ENCODE data around the gene EEFSEC.

Gene EEFSEC

DNA sequence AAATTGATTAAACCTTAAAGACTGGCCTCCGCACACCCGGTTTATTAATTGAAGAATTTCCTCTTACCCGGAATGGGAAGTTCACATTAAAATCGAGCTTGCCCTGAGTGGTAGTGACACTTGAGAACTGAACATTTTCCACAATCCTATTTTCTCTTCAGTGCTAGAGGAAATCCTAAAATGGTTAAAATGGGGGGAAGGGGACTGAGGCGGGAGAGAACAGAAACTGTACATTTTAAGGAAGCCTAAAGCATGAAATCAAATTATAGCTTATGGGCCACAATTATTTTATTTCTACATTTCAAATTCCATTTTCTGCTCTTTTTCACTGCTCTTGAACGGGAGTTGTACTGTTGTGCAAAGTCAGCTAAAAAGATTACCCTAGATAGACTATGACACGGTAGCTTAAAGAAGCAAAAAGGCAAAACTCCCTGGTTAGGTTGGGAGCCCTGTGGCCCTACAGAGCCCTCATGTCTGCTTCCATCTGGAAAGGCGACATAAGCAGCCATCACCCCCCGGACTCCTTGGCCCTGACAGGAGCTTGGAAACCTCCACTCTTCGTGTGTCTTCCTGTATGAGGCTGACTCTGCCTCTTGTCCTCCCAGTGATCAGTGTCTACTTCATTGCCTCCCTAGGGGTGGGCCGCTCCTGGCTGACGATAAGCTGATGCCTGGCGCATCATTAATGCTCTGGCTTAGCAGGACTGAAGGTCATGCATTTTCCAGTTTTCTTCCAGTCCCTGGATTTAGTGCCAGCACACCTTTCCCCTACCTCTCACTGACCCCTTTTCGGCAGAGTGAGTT, 79.3 kb downstream of the EEFSEC start:
- no peak overlapping the region for H3K4me3 ChIP-seq (ENCODE audit: low read depth, low read length)
- TF ChIP-seq, protein P1, sequence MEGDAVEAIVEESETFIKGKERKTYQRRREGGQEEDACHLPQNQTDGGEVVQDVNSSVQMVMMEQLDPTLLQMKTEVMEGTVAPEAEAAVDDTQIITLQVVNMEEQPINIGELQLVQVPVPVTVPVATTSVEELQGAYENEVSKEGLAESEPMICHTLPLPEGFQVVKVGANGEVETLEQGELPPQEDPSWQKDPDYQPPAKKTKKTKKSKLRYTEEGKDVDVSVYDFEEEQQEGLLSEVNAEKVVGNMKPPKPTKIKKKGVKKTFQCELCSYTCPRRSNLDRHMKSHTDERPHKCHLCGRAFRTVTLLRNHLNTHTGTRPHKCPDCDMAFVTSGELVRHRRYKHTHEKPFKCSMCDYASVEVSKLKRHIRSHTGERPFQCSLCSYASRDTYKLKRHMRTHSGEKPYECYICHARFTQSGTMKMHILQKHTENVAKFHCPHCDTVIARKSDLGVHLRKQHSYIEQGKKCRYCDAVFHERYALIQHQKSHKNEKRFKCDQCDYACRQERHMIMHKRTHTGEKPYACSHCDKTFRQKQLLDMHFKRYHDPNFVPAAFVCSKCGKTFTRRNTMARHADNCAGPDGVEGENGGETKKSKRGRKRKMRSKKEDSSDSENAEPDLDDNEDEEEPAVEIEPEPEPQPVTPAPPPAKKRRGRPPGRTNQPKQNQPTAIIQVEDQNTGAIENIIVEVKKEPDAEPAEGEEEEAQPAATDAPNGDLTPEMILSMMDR (IDR thresholded peaks at IDR 0.05; ENCODE audit: borderline replicate concordance, insufficient read depth, low read depth, low read length): no peak

DNA sequence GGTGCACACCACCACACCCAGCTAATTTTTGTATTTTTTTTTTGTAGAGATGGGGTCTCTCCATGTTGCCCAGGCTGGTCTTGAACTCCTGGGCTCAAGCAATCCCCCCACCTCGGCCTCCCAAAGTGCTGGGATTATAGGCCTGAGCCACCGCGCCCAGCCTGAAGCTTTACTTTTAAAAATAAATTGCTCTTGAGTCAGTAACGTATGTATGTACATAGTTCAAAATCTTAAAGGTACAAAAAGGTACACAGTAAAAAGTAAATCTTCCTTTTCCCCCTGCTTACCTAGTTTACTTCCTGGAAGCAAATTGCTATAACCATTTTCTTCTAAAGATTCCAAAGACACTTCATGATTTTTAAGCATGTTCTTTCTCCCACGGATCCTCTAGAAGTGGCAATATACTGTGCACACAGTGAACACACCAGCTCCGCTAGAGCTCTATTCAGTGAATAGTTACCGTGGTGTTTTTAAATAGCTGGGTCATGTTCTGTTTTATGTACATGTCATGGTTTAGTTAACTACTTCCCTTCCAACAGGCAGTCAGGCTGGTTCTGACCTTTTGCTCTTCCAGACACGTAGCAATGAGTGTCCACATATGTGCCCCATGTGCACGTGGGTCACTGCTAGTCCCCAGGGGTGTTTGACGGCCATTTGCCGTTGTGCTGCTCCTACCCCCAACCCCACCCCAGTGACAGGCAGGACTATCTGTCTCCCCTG, 82.1 kb downstream of the EEFSEC start:
- TF ChIP-seq, protein P1 (IDR thresholded peaks at IDR 0.05; ENCODE audit: borderline replicate concordance, insufficient read depth, low read depth, low read length): no peak
- no peak overlapping the region for H3K4me3 ChIP-seq (ENCODE audit: low read depth, low read length)

DNA sequence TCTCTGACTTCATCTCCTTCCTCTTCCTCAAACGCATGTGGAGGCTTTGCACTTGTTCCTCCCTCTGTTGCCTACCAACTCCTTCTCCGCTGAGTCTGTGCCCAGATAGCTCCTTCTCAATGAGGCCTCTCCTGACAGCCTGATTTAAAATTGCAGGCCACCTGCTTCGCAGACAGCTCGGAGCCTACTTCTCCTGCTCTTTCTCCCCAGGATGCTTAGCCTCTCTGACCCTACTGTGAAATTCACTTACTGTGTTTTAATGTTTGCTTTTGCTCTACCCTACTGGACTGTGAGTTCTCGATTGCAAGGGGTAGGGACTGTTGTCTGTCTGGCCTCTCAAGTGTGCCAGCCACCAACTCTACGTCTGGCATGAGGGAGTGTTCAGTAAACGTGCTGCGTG, 83.4 kb downstream of the EEFSEC start:
- no peak overlapping the region for H3K4me3 ChIP-seq (ENCODE audit: low read depth, low read length)

DNA sequence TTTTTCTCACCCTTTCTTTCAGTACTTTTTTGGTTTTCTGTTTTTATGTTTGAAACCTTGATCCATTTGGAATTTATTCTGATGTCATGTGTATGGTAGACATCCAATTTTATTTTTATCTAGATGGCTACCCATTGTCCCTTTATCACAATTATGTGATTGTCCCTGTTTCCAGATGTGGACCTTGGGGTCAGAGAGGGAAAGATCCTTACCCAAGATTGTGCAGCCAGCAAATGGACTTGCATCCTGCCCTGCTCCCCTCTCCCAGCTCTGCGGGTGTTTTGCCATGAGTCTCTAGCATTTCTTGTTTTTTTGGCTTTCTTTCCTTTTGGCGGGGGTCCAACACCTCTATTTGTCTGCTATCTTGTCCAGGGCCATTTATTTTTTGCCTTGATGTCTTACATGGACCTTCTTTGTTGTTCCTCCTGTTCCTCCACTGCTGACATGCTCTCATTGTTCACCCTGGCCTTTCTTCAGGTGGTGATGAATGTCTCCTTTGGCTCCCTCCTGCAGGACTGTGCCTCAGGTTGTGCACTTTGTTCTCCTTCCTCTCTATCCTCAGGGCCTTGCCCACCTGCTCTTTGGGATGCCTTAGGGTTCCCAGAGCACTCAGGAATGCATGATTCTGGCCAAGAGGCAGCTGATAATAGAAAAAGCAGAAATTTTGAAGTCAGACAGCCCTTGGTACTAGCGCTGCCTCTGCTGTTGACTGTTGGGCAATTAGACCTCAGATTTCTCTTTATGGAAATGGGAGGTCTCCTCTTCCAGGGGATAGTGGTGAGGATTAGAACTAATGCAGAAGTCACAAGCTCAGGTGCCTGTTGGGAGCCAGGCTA, 84.3 kb downstream of the EEFSEC start:
- TF ChIP-seq, protein P1 (IDR thresholded peaks at IDR 0.05; ENCODE audit: borderline replicate concordance, insufficient read depth, low read depth, low read length): no peak

More for the DNA sequence above, 83.4 kb downstream of the EEFSEC start:
- TF ChIP-seq, protein P1 (IDR thresholded peaks at IDR 0.05; ENCODE audit: borderline replicate concordance, insufficient read depth, low read depth, low read length): no peak

DNA sequence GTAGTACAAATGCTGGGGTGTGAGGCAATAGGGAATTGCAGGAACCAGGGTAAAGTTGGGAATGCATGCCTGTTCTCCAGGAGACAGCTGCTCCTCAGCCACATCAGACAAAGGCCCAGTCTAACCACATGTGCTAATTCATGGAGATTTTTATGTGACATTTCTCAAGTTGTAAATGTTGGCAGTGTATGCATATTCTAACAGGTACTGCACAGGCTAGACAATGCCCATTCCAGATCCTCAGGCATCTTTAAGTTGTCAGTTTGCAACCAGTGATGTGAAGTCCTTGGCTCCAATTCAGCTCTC, 84.9 kb downstream of the EEFSEC start:
- TF ChIP-seq, protein P1 (IDR thresholded peaks at IDR 0.05; ENCODE audit: borderline replicate concordance, insufficient read depth, low read depth, low read length): no peak
- H3K4me3 ChIP-seq (ENCODE audit: low read depth, low read length): no peak overlapping the region

More for the DNA sequence above, 84.3 kb downstream of the EEFSEC start:
- no peak overlapping the region for H3K4me3 ChIP-seq (ENCODE audit: low read depth, low read length)

DNA sequence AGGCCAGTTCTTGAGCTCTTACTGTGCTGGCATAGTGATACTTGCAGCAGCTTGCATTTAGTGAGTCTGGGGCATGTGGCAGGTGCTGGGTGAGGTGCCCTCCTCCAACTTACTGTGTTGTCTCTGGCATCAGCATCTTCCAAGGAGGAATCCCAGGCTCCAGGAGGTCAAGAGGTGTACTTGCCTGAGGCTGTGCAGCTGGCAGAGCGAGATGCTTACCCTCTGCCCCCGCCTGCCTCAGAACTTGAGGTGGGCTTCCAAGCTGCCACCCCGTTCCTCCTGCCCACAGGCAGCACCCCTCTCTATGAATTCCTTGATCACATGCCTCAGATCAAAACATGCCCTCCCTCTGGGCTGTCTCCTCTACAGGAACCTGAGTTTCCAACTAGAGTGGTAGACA, 86.0 kb downstream of the EEFSEC start:
- no peak overlapping the region for H3K4me3 ChIP-seq (ENCODE audit: low read depth, low read length)
- TF ChIP-seq, protein P1 (IDR thresholded peaks at IDR 0.05; ENCODE audit: borderline replicate concordance, insufficient read depth, low read depth, low read length): no peak
